ENCODE results near the gene TEAD3. TPM values are rescaled to one million over a fixed set of nuclear protein-coding genes. Genes with fewer than 3 reads are reported as not detected.
A peak's percentile ranks its signal among the peaks of the same experiment; 100 is the strongest.

Gene TEAD3
- total RNA-seq, 1 experiment from 2014 or later = 34.3 TPM

DNA sequence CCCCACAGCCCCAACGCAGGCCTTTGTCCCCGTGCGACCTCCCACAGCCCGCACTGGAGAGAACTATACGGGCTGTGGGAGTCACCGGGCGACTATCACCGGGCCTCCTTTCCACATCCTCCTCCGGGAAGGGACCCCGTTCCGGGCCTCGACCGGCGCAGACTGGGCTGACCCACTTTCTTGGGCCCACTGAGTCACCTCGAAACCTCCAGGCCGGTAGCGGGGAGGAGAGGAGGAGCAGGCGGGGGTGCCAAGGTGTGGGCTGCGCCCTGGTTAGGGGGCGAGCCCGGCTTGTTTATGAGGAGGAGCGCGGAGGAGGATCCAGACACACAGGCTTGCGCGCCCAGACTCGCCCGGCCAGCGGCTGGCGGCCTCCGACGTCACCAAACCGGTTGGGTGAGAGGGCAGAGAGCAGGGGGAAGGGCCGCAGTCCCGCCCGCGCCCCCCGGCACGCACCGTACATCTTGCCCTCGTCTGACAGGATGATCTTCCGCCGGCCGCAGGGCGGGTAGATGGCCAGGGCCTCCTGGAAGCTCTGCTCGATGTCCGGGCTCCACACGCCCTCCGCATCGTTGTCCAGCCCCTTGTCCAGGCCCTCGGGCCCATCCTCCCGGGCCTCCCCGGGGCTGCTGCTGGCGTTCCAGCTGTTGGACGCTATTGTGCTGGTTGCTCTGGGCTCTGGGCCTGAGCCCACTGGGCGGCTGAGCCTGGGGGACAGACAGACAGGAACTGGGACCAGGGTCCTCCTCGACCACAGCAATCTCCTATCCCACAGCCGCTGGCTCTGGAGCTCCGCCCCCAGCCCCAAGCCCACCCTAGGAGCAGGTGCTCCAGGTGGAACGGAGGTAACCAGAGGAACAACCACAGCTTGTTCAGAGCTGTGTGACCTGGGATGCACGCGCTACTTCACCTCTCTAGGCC, 10.6 kb downstream of the TEAD3 start (continued):
- peak; percentile 69; the same call in 1 of the 2 replicates for TF ChIP-seq MLX (CRISPR knock-in tag; IDR thresholded peaks at IDR 0.05)
- TF ChIP-seq, protein P1, sequence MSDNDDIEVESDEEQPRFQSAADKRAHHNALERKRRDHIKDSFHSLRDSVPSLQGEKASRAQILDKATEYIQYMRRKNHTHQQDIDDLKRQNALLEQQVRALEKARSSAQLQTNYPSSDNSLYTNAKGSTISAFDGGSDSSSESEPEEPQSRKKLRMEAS (CRISPR knock-in tag; IDR thresholded peaks at IDR 0.05) = peak; percentile 82
- TF ChIP-seq CBFB (CRISPR knock-in tag; IDR thresholded peaks at IDR 0.05; ENCODE audit: low read depth) = 0 out of 2 replicates have a peak, but pooled peaks have one; percentile 60
- TF ChIP-seq ZNF423 (CRISPR knock-in tag; IDR thresholded peaks at IDR 0.05) = peak; percentile 34; the same call in 1 of the 2 replicates
- TF ChIP-seq IRF2 (CRISPR knock-in tag; IDR thresholded peaks at IDR 0.05; ENCODE audit: borderline replicate concordance, low read depth) = no peak
- TF ChIP-seq, protein P2, sequence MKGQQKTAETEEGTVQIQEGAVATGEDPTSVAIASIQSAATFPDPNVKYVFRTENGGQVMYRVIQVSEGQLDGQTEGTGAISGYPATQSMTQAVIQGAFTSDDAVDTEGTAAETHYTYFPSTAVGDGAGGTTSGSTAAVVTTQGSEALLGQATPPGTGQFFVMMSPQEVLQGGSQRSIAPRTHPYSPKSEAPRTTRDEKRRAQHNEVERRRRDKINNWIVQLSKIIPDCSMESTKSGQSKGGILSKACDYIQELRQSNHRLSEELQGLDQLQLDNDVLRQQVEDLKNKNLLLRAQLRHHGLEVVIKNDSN (CRISPR knock-in tag; IDR thresholded peaks at IDR 0.05) = no peak
- TF ChIP-seq RELA (CRISPR knock-in tag; IDR thresholded peaks at IDR 0.05; ENCODE audit: borderline replicate concordance) = 0 out of 2 replicates have a peak, but pooled peaks have one; percentile 74
- no peak for TF ChIP-seq JUN (CRISPR knock-in tag; IDR thresholded peaks at IDR 0.05)
- TF ChIP-seq PREB (CRISPR knock-in tag; IDR thresholded peaks at IDR 0.05; ENCODE audit: borderline replicate concordance) = no peak
- 0 out of 2 replicates have a peak, but pooled peaks have one; percentile 11 for TF ChIP-seq CREB1 (CRISPR knock-in tag; IDR thresholded peaks at IDR 0.05)
- TF ChIP-seq ZNF416 (CRISPR knock-in tag; IDR thresholded peaks at IDR 0.05) = 0 out of 2 replicates have a peak, but pooled peaks have one; percentile 55
- TF ChIP-seq FOXJ3 (CRISPR knock-in tag; IDR thresholded peaks at IDR 0.05; ENCODE audit: borderline replicate concordance) = no peak
- no peak for TF ChIP-seq FOXP1 (CRISPR knock-in tag; IDR thresholded peaks at IDR 0.05; ENCODE audit: borderline replicate concordance)
- peak; percentile 61; the same call in 1 of the 2 replicates for TF ChIP-seq ZNF121 (CRISPR knock-in tag; IDR thresholded peaks at IDR 0.05)

GRCh38 chr6:35485402-35485877, 11.4 kb downstream of the TEAD3 start:
- peaks cover 8% of the 10 kb centered on the region; the same call in 1 of the 2 replicates for H3K36me3 Mint-ChIP-seq
- H3K27me3 Mint-ChIP-seq (ENCODE audit: low read depth) = no peaks in the 10 kb centered on the region
- no peaks in the 10 kb centered on the region for H3K9me3 Mint-ChIP-seq
- POLR2A ChIA-PET = interaction anchor here (1.0 to 5.6 kb wide), 3 partner anchors 11 to 33 kb away, joined by 3 to 54 read pairs (median 54); partner anchors contain the start of genes FANCE and TEAD3
- DNase-seq (ENCODE audit: low spot score) (peak; percentile 67), ATAC-seq (peak; percentile 64)
- H3K4me1 Mint-ChIP-seq = peaks cover 44% of the 10 kb centered on the region
- peak overlapping the region; percentile 98 for H3K27ac Mint-ChIP-seq
- CTCF ChIA-PET = interaction anchor here (0.9 to 2.0 kb wide), 5 partner anchors 11 to 144 kb away, joined by 3 to 9 read pairs (median 4); partner anchors contain the start of gene TEAD3
- peak overlapping the region; percentile 65 for H3K4me3 Mint-ChIP-seq
- peak; percentile 38; the same call in 1 of the 2 replicates for TF ChIP-seq ZNF423 (CRISPR knock-in tag; IDR thresholded peaks at IDR 0.05)
- no peak for TF ChIP-seq ATF2 (CRISPR knock-in tag; IDR thresholded peaks at IDR 0.05; ENCODE audit: borderline replicate concordance, low read depth)
- TF ChIP-seq, protein P3, sequence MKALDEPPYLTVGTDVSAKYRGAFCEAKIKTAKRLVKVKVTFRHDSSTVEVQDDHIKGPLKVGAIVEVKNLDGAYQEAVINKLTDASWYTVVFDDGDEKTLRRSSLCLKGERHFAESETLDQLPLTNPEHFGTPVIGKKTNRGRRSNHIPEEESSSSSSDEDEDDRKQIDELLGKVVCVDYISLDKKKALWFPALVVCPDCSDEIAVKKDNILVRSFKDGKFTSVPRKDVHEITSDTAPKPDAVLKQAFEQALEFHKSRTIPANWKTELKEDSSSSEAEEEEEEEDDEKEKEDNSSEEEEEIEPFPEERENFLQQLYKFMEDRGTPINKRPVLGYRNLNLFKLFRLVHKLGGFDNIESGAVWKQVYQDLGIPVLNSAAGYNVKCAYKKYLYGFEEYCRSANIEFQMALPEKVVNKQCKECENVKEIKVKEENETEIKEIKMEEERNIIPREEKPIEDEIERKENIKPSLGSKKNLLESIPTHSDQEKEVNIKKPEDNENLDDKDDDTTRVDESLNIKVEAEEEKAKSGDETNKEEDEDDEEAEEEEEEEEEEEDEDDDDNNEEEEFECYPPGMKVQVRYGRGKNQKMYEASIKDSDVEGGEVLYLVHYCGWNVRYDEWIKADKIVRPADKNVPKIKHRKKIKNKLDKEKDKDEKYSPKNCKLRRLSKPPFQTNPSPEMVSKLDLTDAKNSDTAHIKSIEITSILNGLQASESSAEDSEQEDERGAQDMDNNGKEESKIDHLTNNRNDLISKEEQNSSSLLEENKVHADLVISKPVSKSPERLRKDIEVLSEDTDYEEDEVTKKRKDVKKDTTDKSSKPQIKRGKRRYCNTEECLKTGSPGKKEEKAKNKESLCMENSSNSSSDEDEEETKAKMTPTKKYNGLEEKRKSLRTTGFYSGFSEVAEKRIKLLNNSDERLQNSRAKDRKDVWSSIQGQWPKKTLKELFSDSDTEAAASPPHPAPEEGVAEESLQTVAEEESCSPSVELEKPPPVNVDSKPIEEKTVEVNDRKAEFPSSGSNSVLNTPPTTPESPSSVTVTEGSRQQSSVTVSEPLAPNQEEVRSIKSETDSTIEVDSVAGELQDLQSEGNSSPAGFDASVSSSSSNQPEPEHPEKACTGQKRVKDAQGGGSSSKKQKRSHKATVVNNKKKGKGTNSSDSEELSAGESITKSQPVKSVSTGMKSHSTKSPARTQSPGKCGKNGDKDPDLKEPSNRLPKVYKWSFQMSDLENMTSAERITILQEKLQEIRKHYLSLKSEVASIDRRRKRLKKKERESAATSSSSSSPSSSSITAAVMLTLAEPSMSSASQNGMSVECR (CRISPR knock-in tag; IDR thresholded peaks at IDR 0.05; ENCODE audit: borderline replicate concordance) = peak; percentile 68; the same call in 1 of the 2 replicates
- TF ChIP-seq ATF6 (CRISPR knock-in tag; IDR thresholded peaks at IDR 0.05) = no peak
- TF ChIP-seq, protein P4, sequence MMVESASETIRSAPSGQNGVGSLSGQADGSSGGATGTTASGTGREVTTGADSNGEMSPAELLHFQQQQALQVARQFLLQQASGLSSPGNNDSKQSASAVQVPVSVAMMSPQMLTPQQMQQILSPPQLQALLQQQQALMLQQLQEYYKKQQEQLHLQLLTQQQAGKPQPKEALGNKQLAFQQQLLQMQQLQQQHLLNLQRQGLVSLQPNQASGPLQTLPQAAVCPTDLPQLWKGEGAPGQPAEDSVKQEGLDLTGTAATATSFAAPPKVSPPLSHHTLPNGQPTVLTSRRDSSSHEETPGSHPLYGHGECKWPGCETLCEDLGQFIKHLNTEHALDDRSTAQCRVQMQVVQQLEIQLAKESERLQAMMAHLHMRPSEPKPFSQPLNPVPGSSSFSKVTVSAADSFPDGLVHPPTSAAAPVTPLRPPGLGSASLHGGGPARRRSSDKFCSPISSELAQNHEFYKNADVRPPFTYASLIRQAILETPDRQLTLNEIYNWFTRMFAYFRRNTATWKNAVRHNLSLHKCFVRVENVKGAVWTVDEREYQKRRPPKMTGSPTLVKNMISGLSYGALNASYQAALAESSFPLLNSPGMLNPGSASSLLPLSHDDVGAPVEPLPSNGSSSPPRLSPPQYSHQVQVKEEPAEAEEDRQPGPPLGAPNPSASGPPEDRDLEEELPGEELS (CRISPR knock-in tag; IDR thresholded peaks at IDR 0.05) = peak; percentile 27; the same call in 1 of the 2 replicates
- TF ChIP-seq ZBTB21 (CRISPR knock-in tag; IDR thresholded peaks at IDR 0.05; ENCODE audit: borderline replicate concordance) = peak; percentile 42; the same call in 1 of the 2 replicates
- peak; percentile 42; the same call in 1 of the 2 replicates for TF ChIP-seq JUN (CRISPR knock-in tag; IDR thresholded peaks at IDR 0.05)
- TF ChIP-seq TEAD4 (CRISPR knock-in tag; IDR thresholded peaks at IDR 0.05) = peak; percentile 58

Measured in WTC11 (cell line).